CD4-positive, alpha-beta T cell treated with Interleukin-1 beta for 1 hour (primary cell): ENCODE data around the gene OR2A14.
"Not testable (repeated sequence)": the region's sequence is repeated elsewhere in the genome, so short reads cannot be mapped to it uniquely, and the experiment has no call there.

Source experiments
- DNase-seq, 2 donors: peaks; one replicate each; pipeline ENCODE4 v3.0.0-alpha.2; 2020 to 2022

OR2A14 gene, protein sequence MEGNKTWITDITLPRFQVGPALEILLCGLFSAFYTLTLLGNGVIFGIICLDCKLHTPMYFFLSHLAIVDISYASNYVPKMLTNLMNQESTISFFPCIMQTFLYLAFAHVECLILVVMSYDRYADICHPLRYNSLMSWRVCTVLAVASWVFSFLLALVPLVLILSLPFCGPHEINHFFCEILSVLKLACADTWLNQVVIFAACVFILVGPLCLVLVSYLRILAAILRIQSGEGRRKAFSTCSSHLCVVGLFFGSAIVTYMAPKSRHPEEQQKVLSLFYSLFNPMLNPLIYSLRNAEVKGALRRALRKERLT

DNA sequence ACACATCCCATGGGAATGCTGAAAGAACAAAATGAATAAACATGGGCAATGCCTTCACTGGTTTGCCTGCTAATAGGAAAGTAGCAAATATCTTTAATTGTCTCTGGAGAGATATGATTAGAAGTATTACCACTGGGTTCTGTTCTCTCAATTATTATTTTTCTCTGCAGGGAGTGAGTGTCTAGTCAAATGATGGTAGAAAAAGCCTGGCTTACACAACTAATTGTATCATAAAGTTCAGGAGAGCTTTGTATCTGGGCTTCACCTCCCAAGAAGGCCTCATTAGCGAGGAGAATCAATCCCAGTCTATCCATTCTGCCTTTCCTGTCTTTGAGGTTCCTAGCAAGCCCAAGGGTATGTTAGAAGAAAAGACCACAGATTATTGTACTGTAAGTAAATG is at the start of gene OR2A14:
Gene OR2A14, plus strand, starts transcription at position 301 of the 400 bp plus-strand sequence. CDS start 5,937 bp downstream, outside the sequence.
- no peak for DNase-seq

DNA sequence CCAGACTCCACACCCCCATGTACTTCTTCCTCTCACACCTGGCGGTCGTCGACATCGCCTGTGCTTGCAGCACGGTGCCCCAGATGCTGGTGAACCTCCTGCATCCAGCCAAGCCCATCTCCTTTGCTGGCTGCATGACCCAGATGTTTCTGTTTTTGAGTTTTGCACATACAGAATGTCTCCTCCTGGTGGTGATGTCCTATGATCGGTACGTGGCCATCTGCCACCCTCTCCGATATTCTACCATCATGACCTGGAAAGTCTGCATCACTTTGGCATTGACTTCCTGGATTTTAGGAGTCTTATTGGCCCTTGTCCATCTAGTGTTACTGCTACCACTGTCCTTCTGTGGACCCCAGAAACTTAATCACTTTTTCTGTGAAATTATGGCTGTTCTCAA is 48.6 kb upstream of the OR2A14 start:
- no peak for DNase-seq

DNA sequence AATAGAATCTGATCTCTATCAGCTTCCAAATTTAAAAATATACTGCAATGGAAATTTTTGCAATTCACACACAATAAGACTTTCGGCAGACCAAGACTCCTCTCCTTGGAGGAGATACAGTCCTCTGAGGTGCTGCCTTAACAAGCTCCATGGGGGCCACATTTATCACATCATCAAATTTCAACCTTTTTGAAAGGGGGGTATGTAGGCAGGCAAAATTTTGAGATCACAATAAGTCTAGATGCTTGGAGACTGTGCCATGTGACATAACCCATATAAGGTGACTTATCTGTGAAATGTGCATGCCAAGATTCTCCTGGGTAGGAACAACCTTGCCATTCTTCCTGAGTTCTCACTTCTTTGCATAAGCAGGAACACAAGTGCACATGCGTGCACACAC is 37.0 kb upstream of the OR2A14 start, which contains the start of gene OR2A12:
Gene OR2A12, plus strand, starts transcription at position 301 of the 400 bp plus-strand sequence. CDS start 8,830 bp downstream, outside the sequence.
- no peak for DNase-seq

DNA sequence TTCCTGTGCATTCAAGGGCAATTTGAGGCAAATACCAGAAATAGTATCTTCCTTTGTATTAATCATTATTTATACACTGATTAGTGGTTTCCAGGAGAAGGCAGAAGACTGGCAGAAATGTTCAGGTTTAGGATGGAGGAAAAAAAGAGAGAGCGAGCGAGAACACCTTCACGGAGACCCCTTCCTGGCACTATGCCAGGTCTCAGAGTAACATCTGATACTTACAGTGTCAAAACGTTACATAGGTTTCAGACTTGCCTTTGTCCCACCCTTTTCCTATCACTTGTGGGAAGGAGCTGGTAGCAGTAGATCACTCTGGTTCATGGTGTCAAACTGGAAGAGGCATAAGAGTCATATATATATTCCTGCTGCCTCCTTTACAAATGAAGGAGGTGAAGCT is 36.2 kb upstream of the OR2A14 start:
- no peak for DNase-seq

DNA sequence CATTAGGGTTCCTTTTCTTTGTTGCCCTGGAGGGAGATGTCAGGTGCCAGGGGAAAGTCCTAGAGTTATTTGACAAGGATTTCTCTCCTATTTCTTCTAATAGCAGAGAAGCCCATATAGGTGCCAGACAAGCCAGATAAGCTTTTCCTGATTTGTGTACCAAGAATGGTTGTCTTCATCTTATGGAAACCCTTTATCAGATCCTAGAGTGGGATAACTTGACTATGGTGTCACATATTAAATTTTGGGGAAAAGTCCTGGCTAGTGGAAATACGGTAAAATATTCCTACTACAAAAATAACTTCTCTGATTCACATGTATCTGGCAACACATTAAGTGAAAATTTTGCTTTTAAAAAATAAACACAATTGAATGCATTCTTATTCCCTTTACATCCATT is 35.7 kb upstream of the OR2A14 start:
- DNase-seq, result no peak

DNA sequence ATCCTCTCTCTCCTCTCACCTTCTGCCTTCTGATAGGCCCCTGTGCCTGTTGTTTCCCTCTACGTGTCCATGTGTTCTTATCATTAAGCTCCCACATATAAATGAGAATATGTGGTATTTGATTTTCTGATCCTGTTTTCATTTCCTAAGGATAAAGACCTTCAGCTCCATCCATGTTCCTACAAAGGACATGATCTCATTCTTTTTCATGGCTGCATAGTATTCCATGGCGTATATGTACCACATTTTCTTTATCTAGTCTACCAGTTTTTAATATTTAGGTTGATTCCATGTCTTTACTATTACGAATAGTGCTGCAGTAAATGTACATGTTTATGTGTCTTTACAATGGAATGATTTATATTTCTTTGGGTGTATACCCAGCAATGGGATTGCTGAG is 32.3 kb upstream of the OR2A14 start:
- DNase-seq, result no peak

DNA sequence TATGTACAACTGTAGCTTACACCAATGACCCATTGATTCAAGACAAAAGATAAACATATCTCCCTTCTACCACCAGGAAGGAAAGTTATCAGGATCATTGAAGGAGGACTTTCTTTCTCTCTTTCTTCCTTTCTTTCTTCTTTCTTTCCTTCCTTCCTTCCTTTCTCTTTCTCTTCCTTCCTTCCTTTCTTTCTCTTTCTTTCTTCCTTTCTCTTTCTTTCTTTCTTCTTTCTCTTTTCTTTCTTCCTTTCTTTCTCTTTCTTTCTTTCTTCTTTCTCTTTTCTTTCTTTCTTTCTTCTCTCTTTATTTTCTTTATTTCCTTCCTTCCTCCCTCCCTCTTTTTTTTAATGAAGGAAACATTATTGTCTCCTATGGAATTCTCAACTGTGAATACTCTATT is 24.2 kb upstream of the OR2A14 start:
- DNase-seq, result no peak

DNA sequence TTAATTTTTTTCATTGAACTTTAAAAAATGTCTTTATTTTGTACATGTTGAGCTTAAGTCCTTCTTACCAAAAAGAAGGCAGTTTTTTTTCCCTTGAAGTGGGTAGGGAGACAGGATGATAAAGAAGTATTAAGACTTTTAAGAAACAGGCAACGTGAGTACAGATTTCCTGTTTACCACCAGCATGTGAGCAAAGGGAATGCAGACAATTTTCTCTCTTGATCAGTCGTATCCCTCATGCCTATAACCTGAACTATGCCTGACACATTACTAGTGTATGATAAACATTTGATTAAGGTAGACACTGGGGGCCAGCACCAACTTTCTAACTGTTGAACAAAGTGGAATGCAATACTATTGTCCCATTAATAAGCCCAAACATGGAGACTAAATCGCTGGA is 22.4 kb upstream of the OR2A14 start:
- no peak for DNase-seq

DNA sequence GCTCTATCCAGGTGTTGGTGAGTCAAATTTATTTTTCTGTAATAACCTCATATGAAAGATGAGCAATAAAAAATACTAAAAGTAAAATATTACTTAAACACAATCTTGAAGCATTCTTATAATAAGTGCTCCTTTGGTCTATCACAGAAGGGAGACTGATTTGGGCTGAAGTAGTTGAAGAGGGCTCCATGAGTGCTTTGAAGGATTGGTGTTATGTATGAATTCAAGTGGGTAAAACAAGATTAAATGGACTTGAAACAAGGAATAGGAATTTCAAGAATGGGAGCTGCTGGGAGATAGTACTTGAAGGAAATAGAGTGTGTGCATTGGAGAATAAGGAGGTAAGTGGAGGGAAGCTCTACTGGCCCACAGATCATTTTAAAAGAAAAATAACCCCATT is 20.9 kb upstream of the OR2A14 start:
- no peak for DNase-seq

DNA sequence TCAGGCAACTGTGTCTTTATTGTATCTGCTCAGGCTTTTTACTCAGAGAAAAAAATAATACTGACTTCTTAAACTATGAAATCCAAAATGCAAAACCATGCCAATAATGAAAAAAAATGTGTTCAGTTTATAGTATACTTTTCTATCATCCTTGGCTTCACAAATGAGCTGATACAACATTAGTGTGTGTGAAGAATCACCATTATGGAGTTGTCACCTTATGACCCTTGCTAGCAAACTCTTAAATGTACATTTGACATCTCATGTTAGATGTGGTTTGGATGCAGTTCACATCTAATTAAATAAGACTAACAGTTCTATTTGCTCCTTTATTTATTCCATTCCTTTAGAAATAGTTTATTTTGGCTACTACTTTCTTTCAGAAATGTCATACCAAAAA is 17.8 kb upstream of the OR2A14 start:
- DNase-seq, result no peak

DNA sequence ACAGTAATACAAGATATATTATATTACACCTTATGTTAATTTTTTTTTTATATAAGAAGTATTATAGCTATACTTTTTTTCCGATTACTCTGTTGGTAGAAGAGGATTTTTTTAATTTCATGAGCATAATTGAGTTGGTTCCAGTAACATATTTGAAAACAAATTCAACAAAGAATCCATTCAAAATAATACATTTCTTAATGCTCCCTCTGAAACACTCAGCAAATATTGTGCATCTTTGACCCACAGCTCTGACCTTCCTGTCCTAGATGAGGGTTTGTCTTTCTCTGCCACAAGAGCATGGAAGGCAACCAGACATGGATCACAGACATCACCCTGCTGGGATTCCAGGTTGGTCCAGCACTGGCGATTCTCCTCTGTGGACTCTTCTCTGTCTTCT is 13.7 kb upstream of the OR2A14 start, which contains the start of gene OR2A2:
Gene OR2A2, plus strand, starts transcription at position 301 of the 400 bp plus-strand sequence. Its CDS starts 0 bp downstream, at position 301.
- DNase-seq, result no peak

DNA sequence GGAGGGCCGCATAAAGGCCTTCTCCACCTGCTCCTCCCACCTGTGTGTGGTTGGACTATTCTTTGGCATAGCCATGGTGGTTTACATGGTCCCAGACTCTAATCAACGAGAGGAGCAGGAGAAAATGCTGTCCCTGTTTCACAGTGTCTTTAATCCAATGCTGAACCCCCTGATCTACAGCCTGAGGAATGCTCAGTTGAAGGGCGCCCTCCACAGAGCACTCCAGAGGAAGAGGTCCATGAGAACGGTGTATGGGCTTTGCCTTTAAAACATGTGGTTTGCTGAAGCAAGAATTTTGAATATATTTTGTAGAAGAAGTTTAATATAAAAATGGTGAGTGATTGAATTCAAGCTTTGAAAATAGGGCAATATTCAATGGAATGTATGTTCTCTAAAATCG is 12.7 kb upstream of the OR2A14 start:
- DNase-seq, result no peak

DNA sequence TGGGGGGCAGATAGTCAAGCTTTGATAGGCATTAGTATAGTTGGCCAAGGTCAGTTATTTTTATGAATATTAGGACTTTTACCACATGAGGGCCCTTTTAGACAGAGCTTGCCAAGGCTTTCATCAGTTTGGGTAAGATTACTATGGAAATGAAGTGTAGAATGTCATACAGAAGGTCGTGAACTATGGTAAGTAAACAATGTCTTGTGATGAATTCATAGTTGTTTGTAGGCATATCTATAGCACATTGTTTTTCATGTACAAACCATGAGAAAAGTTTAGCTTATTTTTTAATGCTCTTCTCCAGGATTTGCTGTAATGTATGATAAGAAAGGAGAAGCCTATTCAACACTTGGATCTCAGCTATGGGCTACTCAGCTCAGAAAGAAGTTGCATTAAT is 9.3 kb upstream of the OR2A14 start:
- DNase-seq, result no peak

DNA sequence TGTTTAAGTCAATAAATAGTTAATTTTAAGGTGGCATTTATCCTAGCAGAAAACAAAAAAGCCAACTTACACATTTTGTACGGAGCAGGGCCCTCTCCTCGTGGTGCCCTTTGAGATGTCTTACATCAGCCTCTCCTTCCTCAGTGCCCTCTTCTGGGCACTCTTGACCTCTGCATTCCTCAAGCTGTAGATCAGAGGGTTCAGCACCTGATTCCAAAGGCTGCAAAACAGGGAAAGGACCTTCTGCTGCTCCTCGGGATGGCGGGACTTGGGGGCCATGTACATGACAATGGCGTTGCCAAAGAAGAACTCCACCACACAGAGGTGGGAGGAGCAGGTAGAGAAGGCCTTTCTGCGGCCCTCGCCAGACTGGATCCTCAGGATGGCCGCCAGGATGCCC is 4.6 kb upstream of the OR2A14 start:
- DNase-seq, result no peak

DNA sequence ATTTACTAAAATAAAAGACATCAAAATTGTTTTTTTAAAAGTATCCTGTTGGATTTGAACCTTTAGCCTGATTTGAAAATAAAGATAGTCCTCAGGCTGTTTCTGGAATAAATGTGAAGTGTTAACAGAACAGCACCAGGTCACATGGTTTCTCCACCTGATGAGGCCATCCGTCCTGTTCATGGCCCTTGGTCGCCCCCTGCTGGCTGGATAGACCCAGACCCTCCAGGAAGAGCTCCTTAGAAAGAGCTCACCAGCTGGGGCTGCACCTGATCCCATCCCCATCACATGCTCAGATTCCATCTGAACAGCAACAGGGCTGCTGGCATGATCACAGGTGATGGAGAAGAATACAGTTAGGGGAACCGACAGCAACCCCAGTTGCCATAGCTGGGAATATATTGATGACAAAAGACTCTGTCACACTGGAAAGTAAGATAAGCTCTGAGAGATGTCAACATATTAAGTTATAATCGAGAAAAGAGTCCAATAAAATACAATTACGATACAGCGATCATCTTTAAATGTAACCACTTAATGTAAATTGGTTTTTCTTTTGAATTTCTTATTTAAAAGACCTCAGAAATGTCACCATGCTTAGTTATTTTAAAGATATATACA is 4.8 kb downstream of the OR2A14 start:
- DNase-seq, result peak; percentile 78 to 81

DNA sequence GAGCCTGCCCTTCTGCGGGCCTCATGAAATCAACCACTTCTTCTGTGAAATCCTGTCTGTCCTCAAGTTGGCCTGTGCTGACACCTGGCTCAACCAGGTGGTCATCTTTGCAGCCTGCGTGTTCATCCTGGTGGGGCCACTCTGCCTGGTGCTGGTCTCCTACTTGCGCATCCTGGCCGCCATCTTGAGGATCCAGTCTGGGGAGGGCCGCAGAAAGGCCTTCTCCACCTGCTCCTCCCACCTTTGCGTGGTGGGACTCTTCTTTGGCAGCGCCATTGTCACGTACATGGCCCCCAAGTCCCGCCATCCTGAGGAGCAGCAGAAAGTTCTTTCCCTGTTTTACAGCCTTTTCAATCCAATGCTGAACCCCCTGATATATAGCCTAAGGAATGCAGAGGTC is 6.6 kb downstream of the OR2A14 start:
- not testable (repeated sequence) for DNase-seq

DNA sequence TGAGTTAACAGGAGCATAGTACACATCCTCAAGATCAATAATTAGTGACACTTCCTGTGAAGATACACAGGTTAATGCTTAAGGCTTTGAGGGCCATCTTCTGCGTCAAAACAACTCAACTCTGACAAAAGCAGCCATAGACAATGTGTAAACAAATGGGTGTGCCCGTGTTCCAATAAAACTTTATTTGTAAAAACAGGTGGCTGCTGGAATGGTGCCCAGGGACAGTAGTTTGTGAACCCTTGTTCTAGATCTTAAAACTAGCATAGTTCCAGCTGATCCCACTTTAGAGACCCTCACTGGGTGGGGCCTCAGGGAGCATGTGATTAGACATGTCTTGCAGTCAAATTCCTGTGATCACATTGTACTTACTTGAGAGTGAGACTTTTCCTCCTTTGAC is 7.8 kb downstream of the OR2A14 start:
- no peak for DNase-seq

DNA sequence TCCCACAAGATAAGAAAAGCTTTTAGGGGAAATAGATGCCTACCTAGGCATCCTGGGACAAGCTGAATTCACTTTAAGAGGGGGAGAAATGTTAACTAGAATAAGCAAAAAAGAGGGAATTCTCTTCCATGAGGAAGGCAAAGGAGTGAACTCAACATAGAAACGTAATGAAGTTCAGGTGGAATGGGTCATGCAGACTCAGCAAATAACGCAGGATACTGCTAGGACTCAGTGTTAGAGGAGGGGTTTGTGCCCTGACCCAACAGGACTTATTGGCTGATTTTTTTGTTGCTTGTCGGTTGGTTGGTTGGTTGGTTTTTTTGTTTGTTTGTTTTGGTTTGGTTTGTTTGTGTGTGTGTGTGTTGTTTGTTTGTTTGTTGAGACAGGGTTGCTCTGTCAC is 9.3 kb downstream of the OR2A14 start:
- DNase-seq, result no peak

DNA sequence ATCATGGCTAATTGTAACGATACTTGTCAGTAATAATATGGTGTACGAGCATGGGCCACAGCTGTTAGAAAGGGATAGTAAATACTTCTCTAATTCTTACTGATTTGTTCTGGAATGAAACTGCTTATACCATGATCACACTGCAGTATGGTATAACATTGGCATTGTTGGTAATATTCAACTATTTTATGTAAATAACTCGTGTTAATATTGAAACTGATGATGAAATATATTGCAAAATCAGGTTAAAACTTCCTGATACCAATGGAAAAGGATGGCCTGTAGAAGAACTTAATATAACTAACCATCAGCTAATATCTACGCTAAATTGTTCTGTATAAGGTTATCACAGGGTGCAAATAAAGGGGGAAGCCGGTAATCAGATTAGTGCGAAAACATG is 10.3 kb downstream of the OR2A14 start:
- DNase-seq, result no peak

DNA sequence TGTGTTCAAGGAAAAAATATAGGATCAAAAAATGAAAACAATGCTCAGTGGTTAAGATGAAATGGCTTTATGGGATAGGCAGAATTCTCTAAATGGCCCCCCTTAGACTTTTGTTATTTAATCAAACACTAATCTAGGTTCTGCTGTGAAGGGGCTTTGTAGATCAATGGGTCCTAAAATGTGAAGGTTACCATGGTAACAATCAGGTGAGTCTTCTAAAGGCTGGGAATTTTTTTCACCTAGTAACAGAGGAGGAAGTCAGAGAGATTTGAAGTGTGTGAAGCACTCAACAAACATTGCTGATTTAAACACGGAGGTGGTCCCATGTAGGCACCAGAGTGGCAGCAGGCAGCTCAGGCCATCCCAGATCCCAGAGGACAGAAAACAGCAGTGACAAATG is 11.1 kb downstream of the OR2A14 start:
- no peak for DNase-seq

DNA sequence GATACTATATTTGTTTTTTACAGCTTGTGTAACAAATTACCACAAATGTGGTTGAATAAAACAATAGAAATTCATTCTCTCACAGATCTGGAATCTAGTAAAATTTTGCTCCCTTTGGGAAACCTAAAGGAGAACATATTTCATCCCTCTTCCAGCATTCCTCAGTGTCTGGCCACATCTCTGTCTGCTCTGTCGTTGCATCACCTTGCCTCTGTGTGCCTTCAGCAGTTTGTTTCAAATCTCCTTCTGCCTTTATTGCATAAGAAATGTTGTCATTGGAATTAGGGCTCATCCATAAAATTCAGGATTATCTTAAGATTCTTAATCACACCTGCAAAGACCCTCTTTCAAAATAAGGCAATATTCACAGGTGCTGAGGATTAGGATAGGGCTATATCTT is 14.5 kb downstream of the OR2A14 start:
- DNase-seq, result no peak

DNA sequence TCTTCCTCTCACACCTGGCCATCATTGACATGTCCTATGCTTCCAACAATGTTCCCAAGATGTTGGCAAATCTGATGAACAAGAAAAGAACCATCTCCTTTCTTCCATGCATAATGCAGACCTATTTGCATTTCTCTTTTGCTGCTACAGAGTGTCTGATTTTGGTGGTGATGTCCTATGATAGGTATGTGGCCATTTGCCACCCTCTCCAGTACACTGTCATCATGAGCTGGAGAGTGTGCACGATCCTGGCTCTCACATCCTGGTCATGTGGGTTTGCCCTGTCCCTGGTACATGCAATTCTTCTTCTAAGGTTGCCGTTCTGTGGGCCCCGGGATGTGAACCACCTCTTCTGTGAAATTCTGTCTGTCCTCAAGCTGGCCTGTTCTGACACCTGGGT is 19.2 kb downstream of the OR2A14 start:
- no peak for DNase-seq

DNA sequence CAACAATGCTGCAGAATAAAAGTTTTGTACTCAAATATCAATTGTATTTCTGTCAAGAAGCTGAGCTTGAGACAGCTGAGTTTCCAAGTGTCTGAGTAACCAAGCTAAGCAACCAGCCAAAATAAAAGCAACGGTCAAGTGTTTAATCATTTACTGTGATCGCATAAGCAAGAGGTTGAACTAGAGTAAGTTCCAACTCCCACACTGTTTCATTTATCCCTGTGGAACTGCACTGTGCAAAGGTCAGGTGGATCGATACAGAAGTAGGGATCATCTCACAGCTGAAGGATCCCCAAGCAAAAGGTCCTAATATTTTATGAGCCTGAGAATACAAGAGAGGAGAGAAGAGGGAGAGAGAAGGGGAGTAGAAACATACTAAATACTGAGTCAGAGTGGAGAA is 21.4 kb downstream of the OR2A14 start:
- no peak for DNase-seq

DNA sequence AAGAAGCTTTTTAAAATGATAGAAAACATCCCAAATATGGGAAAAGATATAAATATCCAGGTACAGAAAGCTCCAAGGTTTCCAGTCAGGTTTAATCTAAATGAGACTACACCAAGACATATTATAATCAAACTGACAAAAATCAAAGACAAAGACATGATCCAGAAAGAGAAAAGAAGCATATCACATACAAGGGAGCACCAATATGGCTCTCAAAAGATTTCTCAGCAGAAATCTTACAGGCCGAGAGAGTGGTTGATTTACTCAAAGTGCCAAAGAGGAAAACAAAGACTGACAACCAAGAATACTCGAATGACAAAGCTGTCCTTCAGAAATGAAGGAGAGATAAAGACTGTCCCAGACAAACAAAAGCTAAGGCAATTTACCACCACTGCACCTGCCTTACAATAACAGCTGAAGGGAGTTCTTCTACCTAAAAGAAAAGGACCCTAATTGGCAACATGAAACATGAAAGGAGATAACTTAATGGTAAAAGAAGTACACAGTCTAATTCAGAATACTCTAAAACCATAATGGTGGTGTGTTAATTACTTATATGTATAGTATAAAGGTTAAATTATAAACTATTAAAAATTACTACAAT is 25.4 kb downstream of the OR2A14 start:
- DNase-seq, result no peak
